Cardiac muscle cell (in vitro differentiated cells and primary cell): ENCODE data around the gene TTLL5. TPM values are rescaled to one million over a fixed set of nuclear protein-coding genes. Genes with fewer than 3 reads are reported as not detected.
A peak's percentile ranks its signal among the peaks of the same experiment; 100 is the strongest.

Experiments
- DNase-seq, 2 donors: peaks; one replicate each; pipeline versions ENCODE4 v3.0.0 to v3.0.0-alpha.2; 2010 to 2017; ENCODE audit warnings: low read depth in 1 of 2, low spot score in 1 of 2
- H3K27ac ChIP-seq: fragments of 200-600 bp; sonication (generic); 2 replicates; pipeline ENCODE4 v1.5.1; 2016
- H3K27me3 ChIP-seq: fragments of 200-600 bp; sonication (generic); 2 replicates; pipeline ENCODE4 v1.6.0; 2016; ENCODE audit warnings: control low read depth
- H3K36me3 ChIP-seq: fragments of 200-600 bp; sonication (generic); 2 replicates; pipeline ENCODE4 v1.5.1; 2016; ENCODE audit warnings: control low read depth
- H3K4me1 ChIP-seq: fragments of 200-600 bp; sonication (generic); 2 replicates; pipeline ENCODE4 v1.8.1; 2017; ENCODE audit warnings: low read depth, mild to moderate bottlenecking, mixed run types
- H3K4me3 ChIP-seq: fragments of 200-600 bp; sonication (generic); 2 replicates; pipeline ENCODE4 v1.5.1; 2016; ENCODE audit warnings: mild to moderate bottlenecking
- H3K9me3 ChIP-seq: fragments of 200-600 bp; sonication (generic); 2 replicates; pipeline ENCODE4 v1.5.1; 2017; ENCODE audit warnings: low read depth, mild to moderate bottlenecking, control low read depth
- CTCF ChIP-seq: IDR thresholded peaks from 2 replicates; pipeline ENCODE4 v1.5.1; 2012; ENCODE audit warnings: low read depth, mild to moderate bottlenecking, low read length
- polyA plus RNA-seq: library from polyadenylated mRNA; unstranded; fragments of >200 nt; fragmentation: Nextera tagmentation; extraction: Ambion mirVana; gene quantifications from 2 replicates; pipeline ENCODE4 v1.2.1, GENCODE V29; 2016
- total RNA-seq: library from RNA; depleted of rRNA; stranded (reverse); fragments of >200 nt; gene quantifications from 2 replicates; pipeline ENCODE4 v1.2.3, GENCODE V29; 2016

Gene TTLL5
- total and polyA plus RNA-seq, 2 experiments from 2014 or later, result 24.1 to 28.4 TPM

GRCh38 chr14:75667099-75667765 is 6.2 kb downstream of the TTLL5 start:
- TF ChIP-seq CTCF, result no peak
- Histone ChIP-seq H3K9me3 (no peaks in the 10 kb centered on the region), H3K27me3 (no peaks in the 10 kb centered on the region), H3K4me1 (peaks cover 17% of the 10 kb centered on the region), H3K27ac (peak overlapping the region; percentile 54), H3K4me3 (no peak overlapping the region), H3K36me3 (peaks cover 20% of the 10 kb centered on the region)
- peak in 1 of 2 donors; percentile 18 for DNase-seq

GRCh38 chr14:75672605-75673192 is 11.7 kb downstream of the TTLL5 start:
- no peak for DNase-seq
- Histone ChIP-seq H3K27ac (no peak overlapping the region), H3K36me3 (peaks cover 14% of the 10 kb centered on the region), H3K4me1 (peaks cover 25% of the 10 kb centered on the region), H3K4me3 (no peak overlapping the region), H3K9me3 (no peaks in the 10 kb centered on the region), H3K27me3 (no peaks in the 10 kb centered on the region)
- no peak for TF ChIP-seq CTCF

- TF ChIP-seq CTCF, result no peak
- Histone ChIP-seq H3K4me1 (peaks cover 25% of the 10 kb centered on the region), H3K9me3 (no peaks in the 10 kb centered on the region), H3K36me3 (peaks cover 14% of the 10 kb centered on the region), H3K27me3 (no peaks in the 10 kb centered on the region), H3K27ac (peak overlapping the region; percentile 84), H3K4me3 (no peak overlapping the region)
- DNase-seq, result no peak
These were observed 12.4 kb downstream of the TTLL5 start for GRCh38 chr14:75673345-75674035.

- Histone ChIP-seq H3K9me3 (no peaks in the 10 kb centered on the region), H3K4me3 (no peak overlapping the region), H3K27me3 (no peaks in the 10 kb centered on the region), H3K27ac (peak overlapping the region; percentile 84), H3K36me3 (peaks cover 5% of the 10 kb centered on the region), H3K4me1 (peaks cover 25% of the 10 kb centered on the region)
- DNase-seq, result peak; percentile 11 to 50
- peak; percentile 14 for TF ChIP-seq CTCF
These were observed 14.4 kb downstream of the TTLL5 start for GRCh38 chr14:75675265-75675960.

GRCh38 chr14:75685910-75686309 is 24.9 kb downstream of the TTLL5 start:
- DNase-seq, result no peak
- Histone ChIP-seq H3K27me3 (no peaks in the 10 kb centered on the region), H3K4me1 (no peaks in the 10 kb centered on the region), H3K9me3 (no peaks in the 10 kb centered on the region), H3K4me3 (no peak overlapping the region), H3K36me3 (peaks cover 32% of the 10 kb centered on the region), H3K27ac (no peak overlapping the region)
- TF ChIP-seq CTCF, result no peak
